ENCODE measurements around the gene LRP11. TPM values are rescaled to one million over a fixed set of nuclear protein-coding genes. Genes with fewer than 3 reads are reported as not detected.

Gene LRP11
- total and polyA plus RNA-seq, 10 of the 15 experiments (the other 5 are each of a cell fraction or from before 2014, with no cell fraction given): under 0.01 to 0.23 (median 0.03) TPM; not detected in 6

DNA sequence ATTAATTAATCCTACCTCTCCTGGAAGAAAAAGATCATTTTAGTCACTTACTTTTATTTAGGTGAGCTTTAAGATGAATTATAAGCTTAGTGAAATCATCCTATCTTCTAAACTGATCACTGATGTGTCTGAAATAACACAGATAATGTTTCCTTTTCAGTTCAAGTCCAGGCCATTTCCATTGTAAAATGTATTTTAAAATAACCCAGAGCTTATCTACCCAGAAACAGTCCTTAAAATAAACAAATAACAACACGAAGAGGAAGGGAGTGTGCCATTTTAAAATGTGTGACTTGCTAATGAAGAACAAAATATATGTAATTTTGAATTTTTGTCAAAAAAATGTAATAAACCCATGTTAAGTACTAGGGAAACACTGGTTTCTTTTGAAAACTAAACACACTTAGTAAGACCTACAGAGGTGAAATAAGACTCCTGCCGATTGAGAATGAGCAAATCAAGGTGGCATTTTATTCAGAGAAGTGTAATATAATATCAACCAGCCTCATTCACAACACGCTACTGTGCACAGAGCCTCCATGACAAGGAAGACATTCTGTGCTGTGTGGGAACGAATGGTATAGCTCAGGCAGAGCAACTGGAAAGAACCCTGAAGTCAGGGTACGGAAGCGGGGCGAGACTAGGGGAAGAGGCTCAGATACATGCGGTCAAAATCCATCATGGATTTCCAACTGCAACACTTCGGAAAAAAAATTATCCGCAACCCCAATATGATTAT is 7.7 kb downstream of the LRP11 start:
- SMC1A ChIA-PET (ENCODE audit: uncharacterized antibody, unreplicated experiment): no interaction called here
- 60% methylated on average over 10 of the region's 10 CpGs for WGBS (ENCODE audit: insufficient coverage, insufficient replicate concordance, low lambda C conversion rate, missing lambda C conversion rate)
- DNase-seq (ENCODE audit: low read depth, low spot score): no peak
- Histone ChIP-seq H3K9ac (ENCODE audit: control insufficient read depth, insufficient read depth, low read length) (no peak overlapping the region), H4K20me1 (ENCODE audit: control insufficient read depth, insufficient read depth) (no peaks in the 10 kb centered on the region), H3K36me3 (ENCODE audit: control insufficient read depth in 2 of 2, insufficient read depth in 2 of 2, low read length in 1 of 2) (no peaks in the 10 kb centered on the region), H3K27me3 (replicated peaks in 1 of 2; ENCODE audit: control insufficient read depth in 2 of 2, insufficient read depth in 2 of 2, low read length in 1 of 2) (peaks cover 5 to 7% of the 10 kb centered on the region in 2 experiments; a peak in 3 of 4 replicates), H3K4me3 (no peak overlapping the region), H3K4me1 (ENCODE audit: control insufficient read depth, insufficient read depth, low read length) (peaks cover 7% of the 10 kb centered on the region), H3K27ac (ENCODE audit: control insufficient read depth, insufficient read depth) (no peak overlapping the region), H2AFZ (ENCODE audit: control insufficient read depth, low read depth, low read length) (no peak overlapping the region), H3K4me2 (ENCODE audit: control insufficient read depth, insufficient read depth) (no peak overlapping the region), H3K9me3 (replicated peaks; ENCODE audit: control insufficient read depth, insufficient read depth, low read length) (no peaks in the 10 kb centered on the region), H3K79me2 (ENCODE audit: control insufficient read depth, insufficient read depth, low read length) (no peaks in the 10 kb centered on the region)
- FAIRE-seq: no peak
- in situ Hi-C loops (cut with MboI) (no loop called here), intact Hi-C loops (cut with micrococcal nuclease; ENCODE audit: unreplicated experiment) (no loop called here)
- RAD21 ChIA-PET (ENCODE audit: unreplicated experiment): no interaction called here
- POLR2A ChIA-PET: no interaction called here
- ATAC-seq: no peak
- BruUV-seq (replicated peaks): no TSS peak
- CTCF ChIA-PET: interaction anchor here (0.9 to 1.4 kb wide), 2 partner anchors 20 to 21 kb away, joined by 3 read pairs; no protein-coding TSS in a partner anchor
- TF ChIP-seq SMAD5 (IDR thresholded peaks at IDR 0.05; ENCODE audit: low read depth) (no peak), POU2F2 (IDR thresholded peaks at IDR 0.05; ENCODE audit: borderline replicate concordance, low read depth, low read length) (no peak), HDGF (IDR thresholded peaks at IDR 0.05) (no peak), SUZ12 (IDR thresholded peaks at IDR 0.05; ENCODE audit: unreplicated experiment) (no peak), KLF5 (IDR thresholded peaks at IDR 0.05; ENCODE audit: partially characterized antibody) (no peak), NR2C2 (IDR thresholded peaks at IDR 0.05; ENCODE audit: borderline replicate concordance, control insufficient read depth, insufficient read length, low read depth) (no peak), TBL1XR1 (IDR thresholded peaks at IDR 0.05; ENCODE audit: low read depth, low read length) (no peak), RB1 (IDR thresholded peaks at IDR 0.05; ENCODE audit: borderline replicate concordance) (no peak), RAD51 (IDR thresholded peaks at IDR 0.05) (no peak), STAT1 (conservative IDR thresholded peaks at IDR 0.05) (no peak), MTA3 (IDR thresholded peaks at IDR 0.05; ENCODE audit: borderline replicate concordance, low read length) (no peak), GATAD2B (conservative IDR thresholded peaks at IDR 0.05; ENCODE audit: low read depth) (no peak), ZNF207 (IDR thresholded peaks at IDR 0.05; ENCODE audit: borderline replicate concordance) (no peak), FOS (IDR thresholded peaks at IDR 0.05; ENCODE audit: borderline replicate concordance, extremely low read depth, insufficient read length) (no peak)
- TF ChIP-seq, protein P1, sequence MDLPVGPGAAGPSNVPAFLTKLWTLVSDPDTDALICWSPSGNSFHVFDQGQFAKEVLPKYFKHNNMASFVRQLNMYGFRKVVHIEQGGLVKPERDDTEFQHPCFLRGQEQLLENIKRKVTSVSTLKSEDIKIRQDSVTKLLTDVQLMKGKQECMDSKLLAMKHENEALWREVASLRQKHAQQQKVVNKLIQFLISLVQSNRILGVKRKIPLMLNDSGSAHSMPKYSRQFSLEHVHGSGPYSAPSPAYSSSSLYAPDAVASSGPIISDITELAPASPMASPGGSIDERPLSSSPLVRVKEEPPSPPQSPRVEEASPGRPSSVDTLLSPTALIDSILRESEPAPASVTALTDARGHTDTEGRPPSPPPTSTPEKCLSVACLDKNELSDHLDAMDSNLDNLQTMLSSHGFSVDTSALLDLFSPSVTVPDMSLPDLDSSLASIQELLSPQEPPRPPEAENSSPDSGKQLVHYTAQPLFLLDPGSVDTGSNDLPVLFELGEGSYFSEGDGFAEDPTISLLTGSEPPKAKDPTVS (IDR thresholded peaks at IDR 0.05; ENCODE audit: low read depth, low read length): no peak
- TF ChIP-seq, protein P2, sequence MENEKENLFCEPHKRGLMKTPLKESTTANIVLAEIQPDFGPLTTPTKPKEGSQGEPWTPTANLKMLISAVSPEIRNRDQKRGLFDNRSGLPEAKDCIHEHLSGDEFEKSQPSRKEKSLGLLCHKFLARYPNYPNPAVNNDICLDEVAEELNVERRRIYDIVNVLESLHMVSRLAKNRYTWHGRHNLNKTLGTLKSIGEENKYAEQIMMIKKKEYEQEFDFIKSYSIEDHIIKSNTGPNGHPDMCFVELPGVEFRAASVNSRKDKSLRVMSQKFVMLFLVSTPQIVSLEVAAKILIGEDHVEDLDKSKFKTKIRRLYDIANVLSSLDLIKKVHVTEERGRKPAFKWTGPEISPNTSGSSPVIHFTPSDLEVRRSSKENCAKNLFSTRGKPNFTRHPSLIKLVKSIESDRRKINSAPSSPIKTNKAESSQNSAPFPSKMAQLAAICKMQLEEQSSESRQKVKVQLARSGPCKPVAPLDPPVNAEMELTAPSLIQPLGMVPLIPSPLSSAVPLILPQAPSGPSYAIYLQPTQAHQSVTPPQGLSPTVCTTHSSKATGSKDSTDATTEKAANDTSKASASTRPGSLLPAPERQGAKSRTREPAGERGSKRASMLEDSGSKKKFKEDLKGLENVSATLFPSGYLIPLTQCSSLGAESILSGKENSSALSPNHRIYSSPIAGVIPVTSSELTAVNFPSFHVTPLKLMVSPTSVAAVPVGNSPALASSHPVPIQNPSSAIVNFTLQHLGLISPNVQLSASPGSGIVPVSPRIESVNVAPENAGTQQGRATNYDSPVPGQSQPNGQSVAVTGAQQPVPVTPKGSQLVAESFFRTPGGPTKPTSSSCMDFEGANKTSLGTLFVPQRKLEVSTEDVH (IDR thresholded peaks at IDR 0.05; ENCODE audit: low read depth, partially characterized antibody): no peak
- TF ChIP-seq, protein P3, sequence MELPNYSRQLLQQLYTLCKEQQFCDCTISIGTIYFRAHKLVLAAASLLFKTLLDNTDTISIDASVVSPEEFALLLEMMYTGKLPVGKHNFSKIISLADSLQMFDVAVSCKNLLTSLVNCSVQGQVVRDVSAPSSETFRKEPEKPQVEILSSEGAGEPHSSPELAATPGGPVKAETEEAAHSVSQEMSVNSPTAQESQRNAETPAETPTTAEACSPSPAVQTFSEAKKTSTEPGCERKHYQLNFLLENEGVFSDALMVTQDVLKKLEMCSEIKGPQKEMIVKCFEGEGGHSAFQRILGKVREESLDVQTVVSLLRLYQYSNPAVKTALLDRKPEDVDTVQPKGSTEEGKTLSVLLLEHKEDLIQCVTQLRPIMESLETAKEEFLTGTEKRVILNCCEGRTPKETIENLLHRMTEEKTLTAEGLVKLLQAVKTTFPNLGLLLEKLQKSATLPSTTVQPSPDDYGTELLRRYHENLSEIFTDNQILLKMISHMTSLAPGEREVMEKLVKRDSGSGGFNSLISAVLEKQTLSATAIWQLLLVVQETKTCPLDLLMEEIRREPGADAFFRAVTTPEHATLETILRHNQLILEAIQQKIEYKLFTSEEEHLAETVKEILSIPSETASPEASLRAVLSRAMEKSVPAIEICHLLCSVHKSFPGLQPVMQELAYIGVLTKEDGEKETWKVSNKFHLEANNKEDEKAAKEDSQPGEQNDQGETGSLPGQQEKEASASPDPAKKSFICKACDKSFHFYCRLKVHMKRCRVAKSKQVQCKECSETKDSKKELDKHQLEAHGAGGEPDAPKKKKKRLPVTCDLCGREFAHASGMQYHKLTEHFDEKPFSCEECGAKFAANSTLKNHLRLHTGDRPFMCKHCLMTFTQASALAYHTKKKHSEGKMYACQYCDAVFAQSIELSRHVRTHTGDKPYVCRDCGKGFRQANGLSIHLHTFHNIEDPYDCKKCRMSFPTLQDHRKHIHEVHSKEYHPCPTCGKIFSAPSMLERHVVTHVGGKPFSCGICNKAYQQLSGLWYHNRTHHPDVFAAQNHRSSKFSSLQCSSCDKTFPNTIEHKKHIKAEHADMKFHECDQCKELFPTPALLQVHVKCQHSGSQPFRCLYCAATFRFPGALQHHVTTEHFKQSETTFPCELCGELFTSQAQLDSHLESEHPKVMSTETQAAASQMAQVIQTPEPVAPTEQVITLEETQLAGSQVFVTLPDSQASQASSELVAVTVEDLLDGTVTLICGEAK (IDR thresholded peaks at IDR 0.05; ENCODE audit: borderline replicate concordance): no peak
